HG03432 (cell line): ENCODE results near the gene ZC2HC1C.

ENCODE experiments used
- ATAC-seq: cut with Tn5 transposase; IDR thresholded peaks from one replicate; pipeline ENCODE4 v1.9.1; 2021; ENCODE audit warnings: mild to moderate bottlenecking, moderate library complexity; ENCODE audit not compliant: unreplicated experiment

Gene ZC2HC1C

DNA sequence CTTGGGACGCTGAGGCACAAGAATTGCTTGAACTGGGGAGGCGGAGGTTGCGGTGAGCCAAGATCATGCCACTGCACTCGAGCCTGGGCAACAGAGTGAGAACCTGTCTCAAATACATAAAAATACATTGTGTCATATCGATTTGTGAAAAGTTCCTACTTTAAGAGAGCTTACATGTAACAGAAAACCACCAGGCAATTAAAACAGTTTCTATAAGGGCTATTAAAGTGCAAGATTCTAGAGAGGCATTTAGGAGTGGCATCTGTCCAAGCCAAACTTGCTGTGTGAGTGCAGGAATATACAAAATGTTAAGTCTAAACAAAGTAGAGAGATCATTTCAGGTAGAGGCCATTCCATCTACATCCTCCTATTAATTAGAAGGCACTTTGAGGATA, 59.2 kb downstream of the ZC2HC1C start:
- no peak for ATAC-seq
